ENCODE measurements around the gene ONECUT3.
"Not testable (repeated sequence)": the region's sequence is repeated elsewhere in the genome, so short reads cannot be mapped to it uniquely, and the experiment has no call there.

The ONECUT3 gene

DNA sequence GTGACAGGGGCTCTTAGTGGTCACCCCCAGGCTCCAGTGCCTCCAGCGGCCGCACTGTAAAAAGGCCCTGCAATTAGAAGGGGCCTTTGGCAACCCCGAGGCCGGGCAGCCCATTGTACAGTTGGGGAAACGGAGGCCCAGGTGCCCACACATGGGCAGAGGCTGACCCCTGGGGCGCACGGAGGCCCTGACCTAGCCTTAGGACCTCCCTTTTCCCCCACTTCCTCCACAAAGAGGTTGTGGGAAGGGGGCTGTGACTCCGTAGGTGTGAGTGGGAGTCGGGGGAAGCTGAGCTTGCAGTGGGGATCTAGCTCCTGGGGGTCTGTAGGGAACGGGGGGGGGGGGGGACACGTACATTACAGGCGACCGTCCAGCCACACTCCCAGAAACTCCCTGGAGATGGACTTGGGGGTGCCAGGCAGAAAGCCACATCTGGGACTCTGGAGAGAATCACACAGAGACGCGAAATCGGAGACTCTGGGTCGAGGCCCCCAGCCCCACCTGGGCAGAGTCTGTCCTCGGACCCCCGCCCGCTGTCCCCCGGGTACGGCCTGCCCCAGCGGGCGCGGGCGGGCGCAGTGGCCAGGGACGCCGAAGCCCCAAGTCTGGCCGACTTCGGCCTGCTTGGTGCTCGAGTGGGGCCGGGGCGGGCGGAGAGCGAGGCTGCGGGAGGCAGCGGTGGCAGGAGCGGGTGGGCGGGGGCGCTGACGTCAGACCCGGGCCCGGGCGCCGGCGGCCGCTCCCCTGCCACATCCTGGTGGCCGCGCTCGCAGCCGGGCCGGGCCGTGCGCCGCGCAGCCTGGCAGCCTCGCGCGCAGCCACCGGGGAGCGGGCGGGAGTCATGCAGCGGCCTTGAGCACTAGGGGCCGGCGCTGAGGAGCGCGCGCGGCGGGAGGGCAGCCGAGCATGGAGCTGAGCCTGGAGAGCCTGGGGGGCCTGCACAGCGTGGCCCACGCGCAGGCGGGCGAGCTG lies at the start of gene ONECUT3:
ONECUT3 (plus strand) TSS at position 750 of the 972 bp plus-strand sequence; CDS start at position 907, 157 bp downstream.
- no peak for DNase-seq (ENCODE audit: low spot score)

DNA sequence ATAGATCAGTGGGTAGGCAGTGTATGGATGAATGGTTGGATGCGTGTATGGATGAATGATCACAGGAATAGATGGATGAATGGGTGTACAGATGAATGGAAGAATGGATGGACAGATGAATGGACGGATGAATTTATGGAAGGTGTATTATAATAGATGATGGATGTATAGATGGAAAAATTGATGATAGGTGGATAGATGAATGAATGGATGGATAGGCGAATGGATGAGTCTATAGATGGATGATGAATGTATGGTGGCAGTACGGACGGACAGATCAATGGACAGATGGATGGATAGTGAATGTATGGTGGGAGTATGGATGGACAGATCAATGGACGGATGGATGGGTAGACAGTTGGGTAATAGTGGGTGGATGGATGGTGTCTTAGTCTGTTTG lies 49.0 kb upstream of the ONECUT3 start:
- DNase-seq (ENCODE audit: low spot score): no peak

DNA sequence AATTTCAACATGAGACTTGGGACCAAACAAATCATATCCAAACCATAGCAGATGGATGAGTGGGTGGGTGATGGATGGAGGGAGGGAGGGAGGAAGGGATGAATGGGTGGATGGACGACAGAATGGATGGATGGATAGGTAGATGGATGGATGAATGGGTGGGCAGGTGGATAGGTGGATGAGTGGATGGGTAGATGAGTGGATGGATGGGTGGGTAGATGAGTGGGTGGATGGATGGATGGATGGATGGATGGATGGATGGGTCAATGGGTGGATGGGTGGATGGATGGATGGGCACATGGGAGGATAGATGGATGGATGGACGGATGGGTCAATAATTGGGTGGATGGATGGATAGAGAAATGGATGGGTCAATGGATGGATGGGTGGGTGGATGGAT lies 47.9 kb upstream of the ONECUT3 start:
- DNase-seq (ENCODE audit: low spot score): no peak

DNA sequence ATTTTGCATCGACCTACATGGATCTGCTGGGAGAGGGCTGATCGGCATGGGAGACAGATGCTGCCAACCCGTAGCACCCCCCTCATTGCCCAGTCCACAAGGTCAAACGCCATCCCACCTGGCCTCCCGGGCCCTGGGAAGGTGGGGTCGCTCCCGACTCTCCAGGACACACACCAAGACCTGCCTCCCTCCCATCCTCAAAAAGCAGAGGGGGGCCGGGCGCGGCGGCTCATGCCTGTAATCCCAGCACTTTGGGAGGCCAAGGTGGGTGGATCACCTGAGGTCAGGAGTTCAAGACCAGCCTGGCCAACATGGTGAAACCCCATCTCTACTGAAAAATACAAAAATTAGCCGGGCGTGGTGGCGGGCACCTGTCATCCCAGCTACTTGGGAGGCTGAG lies 46.7 kb upstream of the ONECUT3 start:
- not testable (repeated sequence) for DNase-seq (ENCODE audit: low spot score)

DNA sequence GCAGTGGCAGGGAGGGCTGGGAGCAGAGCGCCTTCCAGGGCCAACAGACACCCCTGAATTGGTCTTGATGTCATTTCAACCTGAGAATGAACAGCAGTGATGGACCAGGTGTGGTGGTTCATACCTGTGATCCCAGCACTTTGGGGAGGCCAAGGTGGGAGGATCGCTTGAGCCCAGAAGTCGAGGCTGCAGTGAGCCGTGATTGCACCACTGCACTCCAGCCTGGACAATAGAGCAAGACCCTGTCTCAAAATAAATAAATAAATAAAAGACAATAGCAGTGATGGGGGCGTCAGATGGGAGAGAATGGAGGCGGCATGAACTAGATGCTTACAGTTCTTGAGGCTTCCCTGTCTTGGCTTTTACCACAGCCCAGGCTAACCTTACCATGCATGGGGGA lies 46.1 kb upstream of the ONECUT3 start:
- DNase-seq (ENCODE audit: low spot score): no peak

DNA sequence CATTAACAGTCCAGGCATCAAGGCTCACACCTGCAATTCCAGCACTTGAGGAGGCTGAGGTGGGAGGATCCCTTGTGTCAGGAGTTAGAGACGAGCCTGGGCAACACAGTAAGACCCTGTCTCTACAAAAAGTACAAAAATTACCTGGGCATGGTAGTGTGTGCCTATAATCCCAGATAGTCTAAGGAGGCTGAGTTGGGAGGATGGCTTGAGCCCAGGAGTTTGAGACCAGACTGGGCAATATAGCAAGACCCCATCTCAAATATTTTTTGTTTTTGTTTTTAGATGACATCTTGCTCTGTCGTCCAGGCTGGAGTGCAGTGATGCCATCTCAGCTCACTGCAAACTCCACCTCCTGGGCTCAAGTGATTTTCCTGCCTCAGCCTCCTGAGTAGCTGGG lies 40.1 kb upstream of the ONECUT3 start:
- DNase-seq (ENCODE audit: low spot score): no peak

DNA sequence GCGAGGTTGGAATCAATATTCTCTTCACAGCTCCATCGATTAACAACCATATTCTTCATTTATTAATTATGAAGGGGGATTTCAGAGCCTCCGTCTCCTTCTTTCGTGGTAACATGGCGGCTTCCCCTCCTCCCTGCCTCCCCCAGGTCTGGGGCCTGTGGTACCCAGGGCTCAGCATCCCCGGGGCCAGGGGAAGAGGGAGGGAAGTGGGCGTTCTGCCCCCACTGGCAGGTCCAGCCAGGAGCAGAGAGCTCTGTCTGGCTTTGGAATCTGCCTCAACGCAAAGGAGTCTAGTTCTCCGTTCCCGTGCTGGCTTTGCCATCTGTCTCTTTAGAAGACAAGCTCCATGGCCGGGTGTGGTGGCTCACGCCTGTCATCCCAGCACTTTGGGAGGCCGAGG lies 37.8 kb upstream of the ONECUT3 start:
- no peak for DNase-seq (ENCODE audit: low spot score)

DNA sequence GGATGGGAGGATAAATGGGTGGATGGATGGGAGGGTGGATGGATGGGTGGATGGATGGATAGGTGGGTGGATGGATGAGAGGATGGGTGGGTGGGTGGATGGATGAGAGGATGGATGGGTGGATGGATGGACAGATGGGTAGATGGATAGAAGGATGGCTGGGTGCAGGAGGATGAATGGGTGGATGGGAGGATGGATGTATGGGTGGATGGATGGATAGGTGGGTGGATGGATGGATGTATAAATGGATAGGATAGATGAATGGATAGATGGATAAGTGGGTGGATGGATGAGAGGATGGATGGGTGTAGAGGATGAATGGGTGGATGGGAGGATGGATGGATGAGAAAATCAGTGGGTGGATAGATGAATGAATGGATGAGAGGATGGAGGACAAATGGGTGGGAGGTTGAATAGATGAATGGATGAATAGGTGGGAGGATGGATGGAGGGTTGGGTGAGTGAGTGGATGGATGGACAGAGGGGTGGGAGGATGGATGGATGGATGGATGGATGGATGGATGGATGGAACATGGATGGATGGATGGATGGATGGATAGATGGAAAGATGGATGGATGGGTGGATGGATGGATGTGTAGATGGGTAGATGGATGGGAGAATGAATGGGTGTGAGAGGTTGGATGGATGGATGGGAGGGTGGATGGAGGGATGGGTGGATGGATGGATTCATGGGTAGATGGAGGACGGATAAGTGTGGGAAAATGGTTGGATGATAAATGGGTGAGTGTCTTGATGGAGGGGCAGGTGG lies 35.9 kb upstream of the ONECUT3 start:
- no peak for DNase-seq (ENCODE audit: low spot score)

DNA sequence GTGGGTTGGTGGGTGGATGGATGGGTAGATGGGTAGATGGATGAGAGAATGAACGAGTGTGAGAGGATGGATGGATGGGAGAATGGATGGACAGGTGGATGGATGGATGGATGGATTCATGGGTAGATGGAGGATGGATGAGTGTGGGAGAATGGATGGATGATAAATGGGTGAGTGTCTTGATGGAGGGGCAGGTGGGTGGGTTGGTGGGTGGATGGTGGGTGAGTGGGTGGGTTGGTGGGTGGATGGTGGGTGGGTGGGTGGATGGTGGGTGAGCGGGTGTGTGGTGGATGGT lies 35.4 kb upstream of the ONECUT3 start:
- no peak for DNase-seq (ENCODE audit: low spot score)

DNA sequence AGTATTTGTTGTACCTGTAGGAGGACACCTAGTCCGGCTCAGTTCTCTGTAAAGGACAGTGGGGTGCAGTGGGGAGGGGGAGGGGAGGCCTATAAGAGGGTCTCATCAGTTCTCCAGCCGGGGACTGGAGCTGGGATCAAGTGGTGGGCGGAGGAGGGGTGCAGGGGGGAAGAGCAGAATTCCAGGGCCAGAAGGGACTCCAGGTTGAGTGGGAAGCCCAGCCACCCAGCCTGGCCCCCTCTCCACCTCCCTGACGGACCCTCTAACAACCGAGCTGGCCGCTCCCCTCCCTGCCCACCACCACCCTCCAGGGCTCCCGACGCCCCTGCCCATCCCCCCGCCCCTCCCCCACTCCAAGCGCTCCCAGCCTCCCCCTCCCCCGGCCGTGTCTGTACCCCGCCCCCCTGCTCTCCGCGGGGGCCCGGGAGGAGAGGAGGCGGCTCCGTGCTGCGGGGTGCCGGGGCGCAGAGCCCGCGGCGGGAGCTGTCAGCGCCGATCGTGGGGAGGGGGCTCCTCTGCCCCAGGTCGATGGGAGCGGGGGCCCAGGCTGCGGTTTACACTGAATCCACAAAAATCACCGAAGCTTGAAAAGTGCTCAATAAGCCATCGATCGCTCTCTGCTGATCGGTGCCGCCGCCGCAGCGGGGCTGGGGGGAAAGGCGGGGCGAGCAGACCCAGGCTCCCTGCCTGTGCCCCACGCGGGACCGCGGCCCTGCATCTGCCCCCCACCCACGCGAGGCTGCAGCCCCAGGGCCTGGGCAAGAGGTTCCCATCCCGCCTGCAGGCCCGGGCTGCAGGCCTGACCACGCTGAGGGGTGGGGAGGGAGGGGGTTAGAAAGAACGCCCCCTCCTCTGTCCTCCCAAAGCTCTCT lies 34.6 kb upstream of the ONECUT3 start:
- no peak for DNase-seq (ENCODE audit: low spot score)

DNA sequence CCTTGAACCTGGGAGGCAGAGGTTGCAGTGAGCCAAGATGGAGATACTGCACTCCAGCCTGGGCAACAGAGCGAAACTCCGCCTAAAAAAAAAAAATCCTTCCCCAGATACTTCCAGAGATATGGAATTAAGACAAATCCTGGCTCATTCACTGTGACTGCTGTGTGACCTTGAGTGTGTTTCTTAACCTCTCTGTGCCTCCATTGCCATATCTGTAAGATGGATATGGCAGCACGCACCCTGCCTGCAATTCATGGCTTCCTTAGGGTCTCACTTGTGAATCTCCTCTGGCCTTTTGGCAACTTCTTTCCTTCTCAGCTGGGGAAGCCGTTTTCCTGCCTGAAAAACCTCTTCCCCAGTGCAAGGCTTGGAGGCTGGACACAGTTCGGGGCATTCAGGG lies 33.8 kb upstream of the ONECUT3 start:
- no peak for DNase-seq (ENCODE audit: low spot score)

DNA sequence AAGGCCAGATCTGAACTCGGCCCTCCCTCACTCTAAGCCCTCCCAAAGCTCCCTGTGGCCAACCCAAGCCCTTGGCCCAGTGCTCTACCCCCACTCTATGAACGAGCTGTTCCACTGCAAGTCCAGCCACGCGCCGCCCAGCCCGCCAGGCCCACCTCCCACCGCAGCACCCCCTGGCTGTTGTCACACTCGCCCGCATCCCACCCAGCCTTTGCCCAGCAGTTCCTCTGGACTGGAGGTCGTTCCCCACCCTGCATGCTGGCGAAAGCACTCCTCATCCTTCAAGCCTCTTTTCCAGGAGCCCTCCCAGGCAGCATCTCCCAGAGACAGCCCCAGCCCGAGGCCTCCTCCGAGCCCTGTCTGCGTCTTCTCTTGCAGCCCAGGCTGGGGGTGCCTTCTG lies 33.1 kb upstream of the ONECUT3 start:
- DNase-seq (ENCODE audit: low spot score): no peak

DNA sequence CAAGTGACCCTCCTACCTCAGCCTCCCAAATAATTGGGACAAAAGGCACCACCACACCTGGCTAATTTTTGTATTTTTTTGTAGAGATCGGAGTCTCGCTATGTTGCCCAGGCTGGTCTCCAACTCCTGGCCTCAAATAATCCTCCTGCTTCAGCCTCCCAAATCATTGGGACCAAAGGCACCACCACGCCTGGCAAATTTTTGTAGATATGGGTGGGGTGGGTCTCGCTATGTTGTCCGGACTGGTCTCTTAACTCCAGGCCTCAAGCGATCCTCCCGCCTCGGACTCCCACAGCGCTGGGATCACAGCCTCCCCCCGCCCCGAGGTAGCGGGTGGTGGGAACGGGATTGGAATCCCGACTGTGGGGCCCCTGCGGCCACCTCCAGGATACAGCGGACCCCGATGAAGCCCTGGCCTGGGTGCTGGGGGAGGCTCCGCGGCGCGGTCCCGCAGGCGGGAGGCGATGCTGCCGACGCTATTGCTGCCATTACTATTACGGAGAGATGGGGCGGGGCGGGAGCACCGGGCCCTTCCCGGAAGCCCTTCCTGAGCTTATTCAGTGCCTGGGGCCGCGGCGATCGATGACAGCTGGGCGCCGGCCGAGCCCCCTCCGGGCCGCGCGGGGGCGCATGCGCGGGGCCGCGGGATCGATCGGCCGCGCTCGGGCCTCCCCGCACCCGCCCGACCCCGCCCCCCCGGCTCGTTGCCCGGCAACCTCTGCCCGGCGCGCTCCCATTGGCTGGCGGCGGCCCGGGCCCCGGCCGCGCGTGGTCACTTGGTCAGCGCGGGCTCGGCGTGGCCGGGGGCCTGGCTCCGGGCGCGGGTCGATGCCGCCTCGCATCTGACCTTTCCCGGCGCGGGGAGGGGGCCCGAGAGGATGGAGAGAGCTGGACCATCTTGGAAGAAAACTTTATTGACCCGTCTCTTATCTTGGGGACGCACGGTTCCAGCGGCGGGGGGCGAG lies 27.9 kb upstream of the ONECUT3 start:
- DNase-seq (ENCODE audit: low spot score): peak; percentile 69

DNA sequence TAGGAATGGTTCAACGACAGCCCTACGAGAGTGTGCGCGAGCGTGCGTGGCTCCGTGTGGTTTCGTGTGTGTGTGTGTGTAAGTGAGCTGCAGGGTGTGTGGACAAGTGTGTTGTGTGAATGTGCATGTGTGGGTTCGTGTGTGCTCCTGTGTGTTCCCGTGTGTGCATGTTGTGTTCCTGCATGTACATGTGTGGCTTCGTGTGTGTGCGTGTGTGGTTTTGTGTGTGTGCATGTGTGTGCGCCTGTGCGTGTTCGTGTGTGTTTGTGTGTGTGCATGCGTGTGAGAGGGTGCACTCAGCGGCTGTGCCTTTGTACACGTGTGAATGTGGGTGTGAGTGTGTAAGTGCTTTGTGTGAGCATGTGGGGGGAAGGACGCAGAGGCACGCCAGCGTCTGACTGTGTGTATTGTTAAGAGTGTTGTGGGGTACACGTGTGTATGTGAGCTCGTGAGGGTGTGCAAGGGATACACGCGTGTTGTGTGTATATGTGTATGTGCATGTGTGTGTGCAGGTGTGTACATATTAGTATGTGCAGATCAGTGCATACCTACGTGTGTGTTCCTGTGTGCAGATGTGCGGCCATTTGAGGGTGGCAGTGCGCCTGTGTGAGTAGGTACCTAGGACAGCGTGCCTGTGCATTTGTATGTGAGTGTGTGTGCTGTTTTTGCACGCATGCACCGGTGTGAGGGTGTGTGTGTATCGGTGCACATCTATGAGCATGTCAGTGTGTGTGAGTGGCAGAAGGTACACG lies 24.3 kb upstream of the ONECUT3 start:
- no peak for DNase-seq (ENCODE audit: low spot score)

DNA sequence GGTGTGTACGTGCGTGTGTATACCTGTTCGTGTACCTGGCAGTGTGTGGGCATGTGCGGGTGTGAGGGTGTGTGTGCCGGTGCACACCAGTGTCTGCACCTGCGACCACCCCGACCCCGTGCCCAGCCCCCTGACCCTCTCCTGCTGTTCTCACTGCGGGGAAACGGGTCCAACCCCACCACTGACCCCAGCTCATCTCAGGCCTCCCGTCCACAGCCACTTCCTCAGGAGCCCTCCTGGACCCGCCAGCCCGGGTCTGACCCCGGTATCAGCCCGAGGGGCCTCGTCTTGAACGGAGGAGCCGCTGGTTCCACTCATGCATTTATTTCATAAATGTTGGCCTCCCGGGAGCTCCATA lies 23.8 kb upstream of the ONECUT3 start:
- no peak for DNase-seq (ENCODE audit: low spot score)

DNA sequence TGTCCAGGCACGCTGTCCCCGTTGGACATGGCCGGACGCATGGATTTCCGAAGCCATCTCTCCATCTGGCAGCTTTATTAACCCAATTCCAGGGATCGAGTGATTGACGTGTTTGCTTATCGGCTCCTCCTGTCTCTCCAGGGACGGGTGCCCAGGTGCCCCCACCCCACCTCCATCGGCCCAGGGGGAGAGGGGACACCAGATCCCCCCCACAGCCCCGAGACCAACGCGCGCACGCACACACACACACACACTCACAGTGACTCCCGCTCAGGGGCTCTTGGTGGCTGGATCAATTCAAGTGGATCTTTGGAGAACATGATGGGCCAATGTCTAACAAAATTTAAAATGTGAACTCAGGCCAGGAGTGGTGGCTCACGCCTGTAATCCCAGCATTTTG lies 23.1 kb upstream of the ONECUT3 start:
- DNase-seq (ENCODE audit: low spot score): no peak

DNA sequence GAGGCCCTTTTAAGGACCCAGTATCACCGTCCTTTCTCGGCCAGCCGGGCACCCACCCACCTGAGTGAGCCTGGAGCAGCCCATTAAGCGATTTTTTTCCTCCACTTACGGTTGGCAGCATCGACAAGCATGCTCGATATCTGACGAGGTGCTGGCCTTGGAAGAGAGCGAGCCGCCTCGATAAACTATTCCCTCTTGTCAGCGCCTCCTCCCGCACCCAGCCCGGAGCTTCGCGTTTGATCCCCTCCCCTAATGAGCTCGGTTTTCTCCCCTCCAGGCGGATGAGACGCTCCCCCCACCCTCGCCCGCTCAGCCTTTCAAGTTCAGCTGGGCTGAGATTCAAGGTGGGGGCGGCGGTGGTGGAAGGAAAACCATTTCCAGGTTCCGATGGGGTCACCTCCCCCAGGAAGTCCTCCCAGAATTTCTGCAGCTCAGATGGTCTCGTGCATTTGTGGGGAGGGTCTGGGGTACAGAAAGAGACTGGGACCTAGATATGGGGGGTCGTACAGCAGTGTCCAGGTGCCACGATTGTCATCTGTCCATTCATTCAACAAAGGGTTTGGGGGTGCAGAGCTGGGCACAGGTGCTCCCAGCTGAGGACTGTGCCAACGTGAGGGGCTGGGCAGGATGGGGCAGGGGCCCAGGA lies 18.9 kb upstream of the ONECUT3 start:
- no peak for DNase-seq (ENCODE audit: low spot score)

DNA sequence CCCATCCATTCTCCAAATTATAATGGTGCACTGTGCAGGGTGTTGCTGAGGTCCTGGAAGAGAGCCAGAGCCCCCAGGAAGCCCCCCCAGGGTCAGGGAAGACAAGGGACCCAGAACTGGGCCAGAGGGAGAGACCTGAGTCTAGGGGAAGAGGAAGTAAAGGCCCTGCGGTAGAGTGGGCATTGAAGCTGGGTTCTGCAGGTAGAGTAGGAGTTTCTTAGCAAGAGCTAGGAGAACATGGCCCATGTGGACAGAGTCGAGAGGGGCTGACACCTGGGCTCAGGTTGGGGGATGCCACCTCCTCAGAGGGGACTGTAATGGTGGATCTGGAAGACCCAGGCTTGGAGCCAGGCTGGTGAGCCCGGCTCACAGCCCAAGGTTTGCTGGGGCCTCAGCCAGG lies 17.0 kb upstream of the ONECUT3 start:
- DNase-seq (ENCODE audit: low spot score): no peak

DNA sequence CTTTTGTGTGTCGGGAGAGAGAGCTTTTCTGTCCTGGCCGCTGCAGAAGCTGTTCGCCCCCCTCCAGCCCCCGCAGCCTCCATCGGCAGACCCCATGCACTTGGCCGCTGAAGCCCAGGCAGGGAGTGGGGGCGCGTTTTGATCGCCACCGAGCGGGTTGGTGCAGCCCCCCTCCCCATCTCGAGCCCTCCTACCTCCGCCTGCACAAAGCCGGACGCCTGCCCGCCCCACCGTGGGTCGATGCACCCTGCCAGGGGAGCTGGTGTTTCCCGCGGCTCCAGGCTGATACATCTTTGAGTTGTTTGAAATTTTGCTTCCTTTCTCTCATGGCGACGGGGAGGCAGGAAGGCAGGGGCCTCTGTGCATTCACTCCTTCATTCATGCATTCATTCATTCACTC lies 16.4 kb upstream of the ONECUT3 start:
- no peak for DNase-seq (ENCODE audit: low spot score)
